HepG2 (cell line): ENCODE measurements around the gene SLC35B4. TPM values are rescaled to one million over a fixed set of nuclear protein-coding genes. Genes with fewer than 3 reads are reported as not detected.

Source experiments
- ARID2 ChIP-seq: sonication (generic); formaldehyde crosslinking; IDR thresholded peaks from 2 replicates; pipeline ENCODE4 v1.8.1; 2022; ENCODE audit warnings: mild to moderate bottlenecking, missing genetic modification reagents, borderline replicate concordance
- ATF7 ChIP-seq, 2 experiments: fragments of 450-650 bp in 1 of 2; sonication (generic) in 1 of 2; formaldehyde crosslinking in 1 of 2; IDR thresholded peaks; 2 replicates each; pipeline versions ENCODE4 v1.4.0 to v1.6.1; 2016 to 2020; ENCODE audit warnings: antibody characterized with exemption in 1 of 2, mild to moderate bottlenecking in 1 of 2, missing genetic modification reagents in 1 of 2
- BHLHE40 ChIP-seq: IDR thresholded peaks from 2 replicates; pipeline ENCODE4 v1.6.1; 2011; ENCODE audit warnings: low read length, improper control_type of control experiment
- ETV5 ChIP-seq: IDR thresholded peaks from 2 replicates; pipeline ENCODE4 v1.6.1; 2018; ENCODE audit warnings: missing biosample characterization, missing genetic modification reagents, inconsistent platforms, borderline replicate concordance
- FOXJ3 ChIP-seq: sonication (generic); formaldehyde crosslinking; IDR thresholded peaks from 2 replicates; pipeline ENCODE4 v1.4.0; 2020; ENCODE audit warnings: missing genetic modification reagents, mild to moderate bottlenecking, borderline replicate concordance
- HBP1 ChIP-seq: IDR thresholded peaks from 2 replicates; pipeline ENCODE4 v1.6.1; 2016; ENCODE audit warnings: low read depth, control low read depth
- PHF20 ChIP-seq: sonication (generic); formaldehyde crosslinking; IDR thresholded peaks from 2 replicates; pipeline ENCODE4 v1.5.0; 2020; ENCODE audit warnings: mild to moderate bottlenecking, missing genetic modification reagents
- ZC3H13 ChIP-seq: sonication (generic); formaldehyde crosslinking; IDR thresholded peaks from 2 replicates; pipeline ENCODE4 v1.8.1; 2023; ENCODE audit warnings: mild to moderate bottlenecking, missing genetic modification reagents, moderate library complexity
- ZFP1 ChIP-seq: IDR thresholded peaks from 2 replicates; pipeline ENCODE4 v1.6.1; 2016
- ZNF10 ChIP-seq: sonication (generic); formaldehyde crosslinking; IDR thresholded peaks from 2 replicates; pipeline ENCODE4 v1.4.0; 2020; ENCODE audit warnings: mild to moderate bottlenecking, low read depth, missing genetic modification reagents, borderline replicate concordance
- ZNF234 ChIP-seq: sonication (generic); formaldehyde crosslinking; conservative IDR thresholded peaks from 2 replicates; pipeline ENCODE4 v1.5.1; 2020; ENCODE audit warnings: mild to moderate bottlenecking, missing genetic modification reagents
- ZNF362 ChIP-seq: sonication (generic); formaldehyde crosslinking; IDR thresholded peaks from 2 replicates; pipeline ENCODE4 v1.4.0; 2020; ENCODE audit warnings: missing genetic modification reagents, mild to moderate bottlenecking, borderline replicate concordance
- ZNF564 ChIP-seq: sonication (generic); formaldehyde crosslinking; IDR thresholded peaks from 2 replicates; pipeline ENCODE4 v1.8.1; 2023; ENCODE audit warnings: mild to moderate bottlenecking, missing genetic modification reagents
- ZNF597 ChIP-seq: sonication (generic); formaldehyde crosslinking; IDR thresholded peaks from 2 replicates; pipeline ENCODE4 v1.5.0; 2020; ENCODE audit warnings: missing genetic modification reagents
- ZNF678 ChIP-seq: sonication (generic); formaldehyde crosslinking; IDR thresholded peaks from 2 replicates; pipeline ENCODE4 v1.4.0; 2020; ENCODE audit warnings: mild to moderate bottlenecking, missing genetic modification reagents
- ZNF7 ChIP-seq: IDR thresholded peaks from 2 replicates; pipeline ENCODE4 v1.6.1; 2016; ENCODE audit warnings: missing biosample characterization, missing genetic modification reagents
- ZNF746 ChIP-seq: sonication (generic); formaldehyde crosslinking; IDR thresholded peaks from 2 replicates; pipeline ENCODE4 v1.8.0; 2022; ENCODE audit warnings: mild to moderate bottlenecking, missing genetic modification reagents
- ZNF839 ChIP-seq: sonication (generic); formaldehyde crosslinking; IDR thresholded peaks from 2 replicates; pipeline ENCODE4 v1.4.0; 2020; ENCODE audit warnings: missing genetic modification reagents, mild to moderate bottlenecking, borderline replicate concordance
- ZSCAN29 ChIP-seq: sonication (generic); formaldehyde crosslinking; conservative IDR thresholded peaks from 2 replicates; pipeline ENCODE4 v1.4.0; 2020; ENCODE audit warnings: mild to moderate bottlenecking, missing genetic modification reagents
- polyA plus RNA-seq, 8 experiments: library from polyadenylated mRNA; depleted of rRNA in 3 of 8; stranded (reverse) in 7 of 8; unstranded in 1 of 8; fragments of >200 nt; fragmentation: Illumina TruSeq in 4 of 8; extraction: Trizol in 4 of 8; gene quantifications; 2 replicates each; pipeline versions ENCODE4 v1.2.1 to v1.2.3, GENCODE V29; 2011 to 2016; ENCODE audit warnings: low read depth in 4 of 8, missing spikeins in 1 of 8, mixed read lengths in 1 of 8; ENCODE audit not compliant: insufficient read depth in 1 of 8
- total RNA-seq, 5 experiments: library from RNA; depleted of rRNA; stranded (reverse); fragments of >200 nt; fragmentation: Illumina TruSeq; extraction: Trizol; gene quantifications; 2 replicates each; pipeline ENCODE4 v1.2.3, GENCODE V29; 2016; ENCODE audit warnings: low read depth in 1 of 5
- TF ChIP-seq, protein P1 (sequence below): sonication (generic); IDR thresholded peaks from 2 replicates; pipeline ENCODE4 v1.6.1; 2016; ENCODE audit warnings: low read depth, borderline replicate concordance
- TF ChIP-seq, protein P2 (sequence below): sonication (generic); formaldehyde crosslinking; IDR thresholded peaks from 2 replicates; pipeline ENCODE4 v1.8.1; 2023; ENCODE audit warnings: mild to moderate bottlenecking, missing genetic modification reagents, borderline replicate concordance
- TF ChIP-seq, protein P3 (sequence below): sonication (generic); formaldehyde crosslinking; IDR thresholded peaks from 2 replicates; pipeline ENCODE4 v1.4.0; 2020; ENCODE audit warnings: missing genetic modification reagents, low read depth, mild to moderate bottlenecking, borderline replicate concordance

The SLC35B4 gene
- total and polyA plus RNA-seq, 2 of the 13 experiments (the other 11 are each of a cell fraction or from before 2014, with no cell fraction given) = 17.1 to 17.8 TPM

GRCh38 chr7:134316539-134317344 lies at the start of gene SLC35B4 (continued):
- TF ChIP-seq ZC3H13 (CRISPR knock-in tag) (0 out of 2 replicates have a peak, but pooled peaks have one; percentile 52), ZNF7 (CRISPR knock-in tag) (no peak), ETV5 (CRISPR knock-in tag) (peak; percentile 84; the same call in 1 of the 2 replicates), ZNF746 (CRISPR knock-in tag) (no peak), PHF20 (CRISPR knock-in tag) (peak; percentile 73), ZNF597 (CRISPR knock-in tag) (no peak), ZFP1 (CRISPR knock-in tag) (peak; percentile 62; the same call in 1 of the 2 replicates), ZNF839 (CRISPR knock-in tag) (no peak), HBP1 (CRISPR knock-in tag) (no peak), ARID2 (CRISPR knock-in tag) (no peak), ZNF362 (peak; percentile 30; the same call in 1 of the 2 replicates), ZNF564 (CRISPR knock-in tag) (no peak), ATF7 (IDR thresholded peaks at IDR 0.05) (no peak), ATF7 (CRISPR knock-in tag; IDR thresholded peaks at IDR 0.05) (peak; percentile 63; the same call in 1 of the 2 replicates), ZNF678 (CRISPR knock-in tag) (peak; percentile 82), ZNF234 (CRISPR knock-in tag) (0 out of 2 replicates have a peak, but pooled peaks have one; percentile 44), ZNF10 (no peak), BHLHE40 (0 out of 2 replicates have a peak, but pooled peaks have one; percentile 5), FOXJ3 (no peak), ZSCAN29 (CRISPR knock-in tag) (peak; percentile 76; the same call in 1 of the 2 replicates)
- TF ChIP-seq, protein P1, sequence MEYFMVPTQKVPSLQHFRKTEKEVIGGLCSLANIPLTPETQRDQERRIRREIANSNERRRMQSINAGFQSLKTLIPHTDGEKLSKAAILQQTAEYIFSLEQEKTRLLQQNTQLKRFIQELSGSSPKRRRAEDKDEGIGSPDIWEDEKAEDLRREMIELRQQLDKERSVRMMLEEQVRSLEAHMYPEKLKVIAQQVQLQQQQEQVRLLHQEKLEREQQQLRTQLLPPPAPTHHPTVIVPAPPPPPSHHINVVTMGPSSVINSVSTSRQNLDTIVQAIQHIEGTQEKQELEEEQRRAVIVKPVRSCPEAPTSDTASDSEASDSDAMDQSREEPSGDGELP = peak; percentile 26; the same call in 1 of the 2 replicates
- TF ChIP-seq, protein P2, sequence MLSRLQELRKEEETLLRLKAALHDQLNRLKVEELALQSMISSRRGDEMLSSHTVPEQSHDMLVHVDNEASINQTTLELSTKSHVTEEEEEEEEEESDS (CRISPR knock-in tag) = no peak
- TF ChIP-seq, protein P3, sequence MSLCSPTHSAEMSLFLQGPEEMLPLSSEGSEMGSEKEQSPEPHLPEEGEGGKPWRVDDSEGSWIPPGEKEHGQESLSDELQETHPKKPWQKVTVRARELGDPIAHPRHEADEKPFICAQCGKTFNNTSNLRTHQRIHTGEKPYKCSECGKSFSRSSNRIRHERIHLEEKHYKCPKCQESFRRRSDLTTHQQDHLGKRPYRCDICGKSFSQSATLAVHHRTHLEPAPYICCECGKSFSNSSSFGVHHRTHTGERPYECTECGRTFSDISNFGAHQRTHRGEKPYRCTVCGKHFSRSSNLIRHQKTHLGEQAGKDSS (CRISPR knock-in tag) = peak; percentile 81; the same call in 1 of the 2 replicates
